ENCODE measurements around the gene TMEM115. TPM values are rescaled to one million over a fixed set of nuclear protein-coding genes. Genes with fewer than 3 reads are reported as not detected.
A peak's percentile ranks its signal among the peaks of the same experiment; 100 is the strongest.

TMEM115 gene
- total and polyA plus RNA-seq, 9 of the 15 experiments (the other 6 are each of a cell fraction or from before 2014, with no cell fraction given), result 1.6 to 26.9 (median 14.1) TPM

DNA sequence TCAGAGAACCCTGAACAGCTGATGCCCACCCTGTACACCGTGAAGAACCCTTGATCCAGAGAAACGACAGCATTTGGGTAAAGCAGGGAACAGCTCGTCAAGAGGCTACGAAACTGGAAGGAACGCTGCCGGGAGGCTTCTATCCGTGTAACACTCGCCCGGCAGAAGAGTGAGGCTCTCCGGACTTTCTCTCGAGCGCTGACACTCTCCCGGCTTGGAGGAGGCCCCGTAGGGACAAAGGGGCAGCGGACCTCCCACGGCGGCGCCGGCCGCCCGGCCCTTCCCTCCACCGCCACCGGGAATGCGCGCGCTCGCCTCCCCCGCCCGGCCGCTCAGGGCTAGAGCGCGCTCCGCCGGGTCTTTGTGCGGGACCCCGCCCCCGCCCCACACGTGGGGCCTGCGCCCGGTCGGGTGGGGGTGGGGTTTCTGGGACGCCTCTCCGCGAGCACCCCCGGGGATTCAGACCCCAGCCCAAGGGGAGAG, 38.4 kb downstream of the TMEM115 start (continued):
- TF ChIP-seq MTA3 (IDR thresholded peaks at IDR 0.05; ENCODE audit: borderline replicate concordance), result 0 out of 2 replicates have a peak, but pooled peaks have one; percentile 34
- no peak for TF ChIP-seq ZNF324 (CRISPR knock-in tag; IDR thresholded peaks at IDR 0.05)
- TF ChIP-seq NR1H2 (CRISPR knock-in tag; IDR thresholded peaks at IDR 0.05), result no peak
- TF ChIP-seq, protein P1, sequence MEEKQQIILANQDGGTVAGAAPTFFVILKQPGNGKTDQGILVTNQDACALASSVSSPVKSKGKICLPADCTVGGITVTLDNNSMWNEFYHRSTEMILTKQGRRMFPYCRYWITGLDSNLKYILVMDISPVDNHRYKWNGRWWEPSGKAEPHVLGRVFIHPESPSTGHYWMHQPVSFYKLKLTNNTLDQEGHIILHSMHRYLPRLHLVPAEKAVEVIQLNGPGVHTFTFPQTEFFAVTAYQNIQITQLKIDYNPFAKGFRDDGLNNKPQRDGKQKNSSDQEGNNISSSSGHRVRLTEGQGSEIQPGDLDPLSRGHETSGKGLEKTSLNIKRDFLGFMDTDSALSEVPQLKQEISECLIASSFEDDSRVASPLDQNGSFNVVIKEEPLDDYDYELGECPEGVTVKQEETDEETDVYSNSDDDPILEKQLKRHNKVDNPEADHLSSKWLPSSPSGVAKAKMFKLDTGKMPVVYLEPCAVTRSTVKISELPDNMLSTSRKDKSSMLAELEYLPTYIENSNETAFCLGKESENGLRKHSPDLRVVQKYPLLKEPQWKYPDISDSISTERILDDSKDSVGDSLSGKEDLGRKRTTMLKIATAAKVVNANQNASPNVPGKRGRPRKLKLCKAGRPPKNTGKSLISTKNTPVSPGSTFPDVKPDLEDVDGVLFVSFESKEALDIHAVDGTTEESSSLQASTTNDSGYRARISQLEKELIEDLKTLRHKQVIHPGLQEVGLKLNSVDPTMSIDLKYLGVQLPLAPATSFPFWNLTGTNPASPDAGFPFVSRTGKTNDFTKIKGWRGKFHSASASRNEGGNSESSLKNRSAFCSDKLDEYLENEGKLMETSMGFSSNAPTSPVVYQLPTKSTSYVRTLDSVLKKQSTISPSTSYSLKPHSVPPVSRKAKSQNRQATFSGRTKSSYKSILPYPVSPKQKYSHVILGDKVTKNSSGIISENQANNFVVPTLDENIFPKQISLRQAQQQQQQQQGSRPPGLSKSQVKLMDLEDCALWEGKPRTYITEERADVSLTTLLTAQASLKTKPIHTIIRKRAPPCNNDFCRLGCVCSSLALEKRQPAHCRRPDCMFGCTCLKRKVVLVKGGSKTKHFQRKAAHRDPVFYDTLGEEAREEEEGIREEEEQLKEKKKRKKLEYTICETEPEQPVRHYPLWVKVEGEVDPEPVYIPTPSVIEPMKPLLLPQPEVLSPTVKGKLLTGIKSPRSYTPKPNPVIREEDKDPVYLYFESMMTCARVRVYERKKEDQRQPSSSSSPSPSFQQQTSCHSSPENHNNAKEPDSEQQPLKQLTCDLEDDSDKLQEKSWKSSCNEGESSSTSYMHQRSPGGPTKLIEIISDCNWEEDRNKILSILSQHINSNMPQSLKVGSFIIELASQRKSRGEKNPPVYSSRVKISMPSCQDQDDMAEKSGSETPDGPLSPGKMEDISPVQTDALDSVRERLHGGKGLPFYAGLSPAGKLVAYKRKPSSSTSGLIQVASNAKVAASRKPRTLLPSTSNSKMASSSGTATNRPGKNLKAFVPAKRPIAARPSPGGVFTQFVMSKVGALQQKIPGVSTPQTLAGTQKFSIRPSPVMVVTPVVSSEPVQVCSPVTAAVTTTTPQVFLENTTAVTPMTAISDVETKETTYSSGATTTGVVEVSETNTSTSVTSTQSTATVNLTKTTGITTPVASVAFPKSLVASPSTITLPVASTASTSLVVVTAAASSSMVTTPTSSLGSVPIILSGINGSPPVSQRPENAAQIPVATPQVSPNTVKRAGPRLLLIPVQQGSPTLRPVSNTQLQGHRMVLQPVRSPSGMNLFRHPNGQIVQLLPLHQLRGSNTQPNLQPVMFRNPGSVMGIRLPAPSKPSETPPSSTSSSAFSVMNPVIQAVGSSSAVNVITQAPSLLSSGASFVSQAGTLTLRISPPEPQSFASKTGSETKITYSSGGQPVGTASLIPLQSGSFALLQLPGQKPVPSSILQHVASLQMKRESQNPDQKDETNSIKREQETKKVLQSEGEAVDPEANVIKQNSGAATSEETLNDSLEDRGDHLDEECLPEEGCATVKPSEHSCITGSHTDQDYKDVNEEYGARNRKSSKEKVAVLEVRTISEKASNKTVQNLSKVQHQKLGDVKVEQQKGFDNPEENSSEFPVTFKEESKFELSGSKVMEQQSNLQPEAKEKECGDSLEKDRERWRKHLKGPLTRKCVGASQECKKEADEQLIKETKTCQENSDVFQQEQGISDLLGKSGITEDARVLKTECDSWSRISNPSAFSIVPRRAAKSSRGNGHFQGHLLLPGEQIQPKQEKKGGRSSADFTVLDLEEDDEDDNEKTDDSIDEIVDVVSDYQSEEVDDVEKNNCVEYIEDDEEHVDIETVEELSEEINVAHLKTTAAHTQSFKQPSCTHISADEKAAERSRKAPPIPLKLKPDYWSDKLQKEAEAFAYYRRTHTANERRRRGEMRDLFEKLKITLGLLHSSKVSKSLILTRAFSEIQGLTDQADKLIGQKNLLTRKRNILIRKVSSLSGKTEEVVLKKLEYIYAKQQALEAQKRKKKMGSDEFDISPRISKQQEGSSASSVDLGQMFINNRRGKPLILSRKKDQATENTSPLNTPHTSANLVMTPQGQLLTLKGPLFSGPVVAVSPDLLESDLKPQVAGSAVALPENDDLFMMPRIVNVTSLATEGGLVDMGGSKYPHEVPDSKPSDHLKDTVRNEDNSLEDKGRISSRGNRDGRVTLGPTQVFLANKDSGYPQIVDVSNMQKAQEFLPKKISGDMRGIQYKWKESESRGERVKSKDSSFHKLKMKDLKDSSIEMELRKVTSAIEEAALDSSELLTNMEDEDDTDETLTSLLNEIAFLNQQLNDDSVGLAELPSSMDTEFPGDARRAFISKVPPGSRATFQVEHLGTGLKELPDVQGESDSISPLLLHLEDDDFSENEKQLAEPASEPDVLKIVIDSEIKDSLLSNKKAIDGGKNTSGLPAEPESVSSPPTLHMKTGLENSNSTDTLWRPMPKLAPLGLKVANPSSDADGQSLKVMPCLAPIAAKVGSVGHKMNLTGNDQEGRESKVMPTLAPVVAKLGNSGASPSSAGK (IDR thresholded peaks at IDR 0.05), result no peak
- TF ChIP-seq, protein P2, sequence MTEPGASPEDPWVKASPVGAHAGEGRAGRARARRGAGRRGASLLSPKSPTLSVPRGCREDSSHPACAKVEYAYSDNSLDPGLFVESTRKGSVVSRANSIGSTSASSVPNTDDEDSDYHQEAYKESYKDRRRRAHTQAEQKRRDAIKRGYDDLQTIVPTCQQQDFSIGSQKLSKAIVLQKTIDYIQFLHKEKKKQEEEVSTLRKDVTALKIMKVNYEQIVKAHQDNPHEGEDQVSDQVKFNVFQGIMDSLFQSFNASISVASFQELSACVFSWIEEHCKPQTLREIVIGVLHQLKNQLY (CRISPR knock-in tag; conservative IDR thresholded peaks at IDR 0.05), result no peak
- TF ChIP-seq HDAC2 (IDR thresholded peaks at IDR 0.05), result 0 out of 2 replicates have a peak, but pooled peaks have one; percentile 5
- no peak for TF ChIP-seq MCM7 (IDR thresholded peaks at IDR 0.05)
- TF ChIP-seq, protein P3, sequence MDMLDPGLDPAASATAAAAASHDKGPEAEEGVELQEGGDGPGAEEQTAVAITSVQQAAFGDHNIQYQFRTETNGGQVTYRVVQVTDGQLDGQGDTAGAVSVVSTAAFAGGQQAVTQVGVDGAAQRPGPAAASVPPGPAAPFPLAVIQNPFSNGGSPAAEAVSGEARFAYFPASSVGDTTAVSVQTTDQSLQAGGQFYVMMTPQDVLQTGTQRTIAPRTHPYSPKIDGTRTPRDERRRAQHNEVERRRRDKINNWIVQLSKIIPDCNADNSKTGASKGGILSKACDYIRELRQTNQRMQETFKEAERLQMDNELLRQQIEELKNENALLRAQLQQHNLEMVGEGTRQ (CRISPR knock-in tag; IDR thresholded peaks at IDR 0.05), result peak; percentile 68
- peak; percentile 84; the same call in 1 of the 2 replicates for TF ChIP-seq CXXC5 (CRISPR knock-in tag; IDR thresholded peaks at IDR 0.05)
- no peak for TF ChIP-seq HDAC1 (IDR thresholded peaks at IDR 0.05)
- TF ChIP-seq JUND (IDR thresholded peaks at IDR 0.05; ENCODE audit: borderline replicate concordance, low read depth, low read length), result no peak
- TF ChIP-seq JUND (tag; IDR thresholded peaks at IDR 0.05; ENCODE audit: borderline replicate concordance, low read depth, low read length), result no peak
- TF ChIP-seq, protein P4, sequence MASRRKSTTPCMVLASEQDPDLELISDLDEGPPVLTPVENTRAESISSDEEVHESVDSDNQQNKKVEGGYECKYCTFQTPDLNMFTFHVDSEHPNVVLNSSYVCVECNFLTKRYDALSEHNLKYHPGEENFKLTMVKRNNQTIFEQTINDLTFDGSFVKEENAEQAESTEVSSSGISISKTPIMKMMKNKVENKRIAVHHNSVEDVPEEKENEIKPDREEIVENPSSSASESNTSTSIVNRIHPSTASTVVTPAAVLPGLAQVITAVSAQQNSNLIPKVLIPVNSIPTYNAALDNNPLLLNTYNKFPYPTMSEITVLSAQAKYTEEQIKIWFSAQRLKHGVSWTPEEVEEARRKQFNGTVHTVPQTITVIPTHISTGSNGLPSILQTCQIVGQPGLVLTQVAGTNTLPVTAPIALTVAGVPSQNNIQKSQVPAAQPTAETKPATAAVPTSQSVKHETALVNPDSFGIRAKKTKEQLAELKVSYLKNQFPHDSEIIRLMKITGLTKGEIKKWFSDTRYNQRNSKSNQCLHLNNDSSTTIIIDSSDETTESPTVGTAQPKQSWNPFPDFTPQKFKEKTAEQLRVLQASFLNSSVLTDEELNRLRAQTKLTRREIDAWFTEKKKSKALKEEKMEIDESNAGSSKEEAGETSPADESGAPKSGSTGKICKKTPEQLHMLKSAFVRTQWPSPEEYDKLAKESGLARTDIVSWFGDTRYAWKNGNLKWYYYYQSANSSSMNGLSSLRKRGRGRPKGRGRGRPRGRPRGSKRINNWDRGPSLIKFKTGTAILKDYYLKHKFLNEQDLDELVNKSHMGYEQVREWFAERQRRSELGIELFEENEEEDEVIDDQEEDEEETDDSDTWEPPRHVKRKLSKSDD (conservative IDR thresholded peaks at IDR 0.05; ENCODE audit: low read length), result no peak
